ELF-1 (cell line): ENCODE measurements around the gene ARHGAP36.

ENCODE experiments used
- DNase-seq: peaks from one replicate; pipeline ENCODE4 v3.0.0-alpha.2; 2016; ENCODE audit warnings: low read depth, low spot score

The ARHGAP36 gene, protein sequence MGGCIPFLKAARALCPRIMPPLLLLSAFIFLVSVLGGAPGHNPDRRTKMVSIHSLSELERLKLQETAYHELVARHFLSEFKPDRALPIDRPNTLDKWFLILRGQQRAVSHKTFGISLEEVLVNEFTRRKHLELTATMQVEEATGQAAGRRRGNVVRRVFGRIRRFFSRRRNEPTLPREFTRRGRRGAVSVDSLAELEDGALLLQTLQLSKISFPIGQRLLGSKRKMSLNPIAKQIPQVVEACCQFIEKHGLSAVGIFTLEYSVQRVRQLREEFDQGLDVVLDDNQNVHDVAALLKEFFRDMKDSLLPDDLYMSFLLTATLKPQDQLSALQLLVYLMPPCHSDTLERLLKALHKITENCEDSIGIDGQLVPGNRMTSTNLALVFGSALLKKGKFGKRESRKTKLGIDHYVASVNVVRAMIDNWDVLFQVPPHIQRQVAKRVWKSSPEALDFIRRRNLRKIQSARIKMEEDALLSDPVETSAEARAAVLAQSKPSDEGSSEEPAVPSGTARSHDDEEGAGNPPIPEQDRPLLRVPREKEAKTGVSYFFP

DNA sequence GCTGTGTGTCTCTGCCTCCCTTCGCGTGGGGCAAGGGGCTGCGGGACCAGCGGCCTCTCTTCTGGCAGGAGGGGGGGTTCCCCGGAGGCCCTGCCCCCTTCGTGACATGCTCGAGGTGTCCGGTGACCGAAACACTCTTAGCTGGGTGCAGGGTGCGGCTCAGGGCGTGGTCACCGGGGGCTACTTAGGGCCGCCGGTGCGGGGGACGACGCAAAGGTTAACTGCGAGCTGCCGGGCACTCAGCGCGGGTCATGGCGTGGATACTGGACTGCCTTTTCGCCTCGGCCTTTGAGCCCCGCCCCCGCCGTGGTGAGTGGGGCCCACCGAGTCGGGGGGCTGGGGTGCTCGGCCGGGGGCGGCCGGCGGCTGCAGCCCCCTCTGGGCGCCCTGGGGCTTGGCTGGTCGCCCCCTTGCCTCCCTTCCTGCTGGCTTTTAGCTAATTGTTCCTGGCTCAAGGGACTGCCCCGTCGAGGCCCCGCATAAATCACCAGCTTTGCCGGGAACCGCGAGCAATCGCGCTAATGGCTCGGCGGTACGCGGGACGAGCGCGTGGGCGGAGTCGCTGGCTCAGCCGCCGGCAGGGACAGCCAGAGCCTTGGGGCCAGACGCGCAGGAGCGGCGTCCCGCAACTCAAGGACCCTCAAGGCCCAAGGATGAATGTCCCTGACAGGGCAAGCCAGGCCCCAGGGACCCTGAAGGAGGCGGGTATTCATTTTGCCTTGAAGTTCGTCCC, at the start of gene ARHGAP36:
ARHGAP36 (plus strand) TSS at position 211 of the 733 bp plus-strand sequence. CDS start 23,320 bp downstream, outside the sequence.
- peak; percentile 36 for DNase-seq

DNA sequence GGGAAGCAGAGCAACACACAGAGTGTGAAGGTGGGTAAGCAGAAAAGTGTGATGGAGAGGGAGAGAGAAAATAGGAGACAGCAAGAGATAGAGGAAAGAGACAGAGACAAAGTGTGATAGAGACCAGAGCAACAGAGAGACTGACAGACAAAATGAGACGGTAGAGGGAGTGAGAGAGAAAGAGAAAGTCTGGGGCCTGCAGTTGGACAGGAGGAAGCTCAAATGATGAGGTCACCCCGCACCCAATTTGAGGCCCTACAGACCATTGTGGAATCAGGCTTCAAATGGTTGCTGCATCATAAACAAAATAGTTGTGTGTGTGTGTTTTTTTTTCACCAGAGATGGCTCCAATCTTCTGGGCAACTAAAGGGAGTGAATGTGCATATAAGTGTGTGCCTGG, 48.0 kb upstream of the ARHGAP36 start:
- no peak for DNase-seq

DNA sequence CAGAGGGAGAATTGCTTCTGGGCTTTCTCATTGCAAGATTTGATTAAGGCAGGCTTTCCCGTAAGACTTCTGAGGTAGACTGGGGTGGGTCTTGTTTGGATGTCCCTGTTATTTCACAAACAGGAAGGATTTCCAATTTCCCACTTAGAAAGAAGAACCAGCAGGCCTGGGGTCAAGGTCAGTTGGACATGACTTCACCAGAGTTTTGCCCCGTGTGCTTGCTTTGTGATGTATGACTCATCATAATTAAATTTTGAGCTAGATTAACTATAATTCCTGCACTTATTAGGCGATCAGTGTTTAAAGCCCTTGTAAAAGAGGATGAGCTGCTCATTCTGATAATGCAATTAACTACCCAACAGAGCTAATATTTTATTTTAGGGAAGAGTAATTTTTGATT, 32.8 kb upstream of the ARHGAP36 start:
- DNase-seq, result no peak

DNA sequence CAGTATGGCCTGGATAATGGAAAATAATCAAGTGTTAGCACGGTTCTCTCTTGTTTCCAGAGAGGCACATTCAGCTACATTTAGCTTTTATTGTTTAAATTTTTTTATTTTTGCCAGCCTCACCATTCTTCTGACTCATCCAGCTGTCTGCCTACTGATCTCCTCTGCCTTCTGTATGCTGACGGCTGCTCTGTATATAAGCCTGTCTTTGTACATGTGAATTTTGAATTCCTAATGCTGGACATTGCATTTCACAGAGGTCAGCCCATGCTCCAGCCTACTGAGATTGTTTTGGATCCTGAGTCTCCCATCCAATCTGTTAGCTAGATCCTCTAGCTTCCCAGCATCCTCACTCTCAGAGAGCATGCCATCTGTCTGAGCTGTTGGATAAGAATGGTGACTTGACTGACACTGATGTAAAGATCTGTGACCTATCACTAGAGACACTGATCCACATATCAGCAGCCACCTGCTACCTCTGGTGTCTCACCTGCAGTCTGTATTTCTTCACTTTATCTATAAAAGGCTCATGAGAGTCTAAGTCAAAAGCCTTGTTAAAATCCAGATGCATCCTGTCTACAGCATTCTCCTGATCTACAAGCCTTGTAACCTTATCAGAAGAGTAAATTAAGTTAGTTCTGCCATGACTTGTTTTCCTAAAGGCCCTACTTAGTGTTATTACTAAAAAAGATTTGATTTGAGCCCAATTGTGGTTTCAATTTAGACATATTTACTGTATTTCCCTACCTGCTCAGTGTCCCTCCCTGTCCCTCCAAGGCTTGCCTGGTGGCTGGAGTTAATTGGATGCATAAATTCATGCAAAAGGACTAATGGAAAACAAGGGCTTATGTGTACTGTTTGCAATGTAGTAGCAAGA, 25.6 kb upstream of the ARHGAP36 start:
- no peak for DNase-seq

- DNase-seq, result no peak
These were observed 24.1 kb upstream of the ARHGAP36 start for GRCh38 chrX:131034063-131034462.

DNA sequence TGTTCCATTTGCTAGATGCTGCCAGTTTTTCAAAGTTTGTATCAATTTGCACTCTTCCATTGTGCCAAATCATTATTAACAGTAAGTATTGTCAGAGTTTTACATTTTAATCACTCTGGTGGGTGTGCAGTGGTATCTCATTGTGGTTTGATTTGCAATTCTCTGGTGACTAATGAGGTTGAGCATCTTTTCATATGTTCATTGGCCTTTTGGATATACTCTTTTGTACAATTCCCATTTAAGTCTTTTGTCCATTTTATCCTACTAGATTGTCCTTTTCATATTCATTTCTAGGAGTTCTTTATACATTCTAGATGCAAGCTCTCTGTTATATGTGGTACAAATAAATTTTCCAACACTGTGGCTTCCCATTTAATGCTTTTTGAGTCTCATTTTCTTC, 17.4 kb upstream of the ARHGAP36 start:
- no peak for DNase-seq

DNA sequence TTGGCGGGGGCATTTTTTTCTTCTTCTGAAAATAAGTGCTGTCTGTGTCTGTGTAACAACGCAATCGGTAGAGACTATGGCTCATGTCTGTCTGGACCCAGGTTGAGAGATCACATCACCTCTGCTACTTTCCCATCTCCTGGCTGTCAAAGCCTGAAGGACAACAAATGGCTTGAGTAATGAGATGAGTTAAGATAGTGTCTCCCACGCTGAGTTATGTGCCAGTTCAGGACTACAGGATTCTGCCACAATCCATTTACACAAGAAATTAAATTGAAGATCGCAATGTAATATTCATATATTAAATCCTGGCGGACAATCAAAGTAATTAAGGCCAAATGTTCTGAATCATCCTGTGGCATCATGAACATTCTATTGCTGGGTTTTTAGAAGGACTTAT, 16.5 kb upstream of the ARHGAP36 start:
- DNase-seq, result no peak

DNA sequence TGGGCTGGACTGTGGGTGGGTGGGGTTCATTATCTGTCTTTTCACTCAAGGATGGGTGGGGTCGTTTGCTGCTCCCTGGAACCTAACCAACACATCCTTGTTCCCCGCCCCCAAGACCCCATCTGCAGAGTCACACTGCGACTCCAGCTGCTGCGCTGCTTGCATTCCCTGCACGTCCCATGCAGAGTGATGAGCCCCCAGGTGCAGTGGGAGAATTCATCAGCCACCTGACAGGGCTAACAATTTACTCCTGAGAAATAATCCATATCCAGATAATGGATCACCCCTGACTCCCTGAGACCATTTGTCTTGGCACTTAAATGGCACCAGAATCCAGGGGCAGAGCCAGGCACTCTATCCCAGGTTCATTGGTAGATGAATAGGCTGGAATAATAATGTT, 12.4 kb upstream of the ARHGAP36 start:
- no peak for DNase-seq

- DNase-seq, result peak; percentile 27
These were observed 11.6 kb upstream of the ARHGAP36 start for GRCh38 chrX:131046596-131046995.

GRCh38 chrX:131047180-131047579, 11.0 kb upstream of the ARHGAP36 start:
- DNase-seq, result no peak

DNA sequence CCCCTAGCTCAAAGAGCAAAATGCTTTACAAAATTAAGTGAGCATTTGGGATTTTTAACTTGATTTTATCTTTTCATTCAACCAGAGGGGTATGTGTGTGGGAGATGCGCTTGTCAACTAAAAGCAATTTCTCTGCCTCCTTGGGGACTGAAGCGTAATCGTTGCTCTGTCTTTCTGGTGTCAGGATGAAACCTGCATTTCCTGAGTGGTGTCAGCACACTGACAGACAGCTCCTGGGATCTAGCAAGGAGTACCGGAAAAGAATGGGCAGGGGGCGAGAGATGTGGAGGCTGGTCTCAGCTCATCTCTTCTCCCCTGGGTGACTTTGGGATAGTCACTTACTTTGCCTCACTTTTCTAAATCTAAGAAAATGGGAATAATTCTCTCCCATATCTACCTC, 5.1 kb upstream of the ARHGAP36 start:
- DNase-seq, result no peak

DNA sequence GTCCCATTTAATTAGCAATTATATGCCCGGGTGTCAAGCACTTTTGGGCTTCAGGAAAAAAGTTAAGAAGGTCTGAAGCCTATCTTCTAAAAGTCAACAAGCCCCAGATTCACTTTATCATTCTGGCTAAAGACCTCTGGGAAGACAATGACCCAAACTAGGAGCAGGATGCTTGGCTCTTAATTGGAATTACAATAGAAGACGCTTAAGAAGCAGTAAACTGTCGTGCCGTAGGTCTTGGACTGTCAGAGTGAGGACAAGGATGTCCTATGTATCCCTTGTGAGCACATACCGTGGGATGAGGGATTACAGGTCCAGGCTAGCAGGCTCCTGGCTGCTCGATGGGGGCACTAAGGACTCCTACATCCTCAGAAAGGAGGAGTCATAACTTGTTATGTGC, 3.2 kb upstream of the ARHGAP36 start:
- peak; percentile 34 for DNase-seq

GRCh38 chrX:131057706-131058105, 440 bp upstream of the ARHGAP36 start:
- DNase-seq, result no peak

DNA sequence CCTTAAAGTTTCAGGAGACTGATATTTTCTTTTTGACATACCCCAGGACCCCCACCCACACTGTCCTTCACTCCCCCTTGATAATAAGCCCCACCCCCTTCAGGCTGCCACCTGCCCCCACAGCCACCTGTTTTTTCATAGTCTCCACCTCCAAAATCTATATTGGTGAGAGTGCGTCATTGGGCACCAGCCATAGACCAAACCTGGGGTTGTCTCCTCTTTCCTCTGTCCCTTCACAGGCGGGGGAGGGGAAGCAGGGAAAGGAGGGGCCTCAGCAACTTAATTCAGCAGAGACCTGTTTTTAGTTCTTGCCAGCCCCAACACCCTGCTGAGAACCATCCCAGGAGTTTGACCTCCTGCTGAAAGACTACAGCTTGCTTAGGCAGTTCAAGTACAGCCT, 1.1 kb downstream of the ARHGAP36 start:
- peak; percentile 45 for DNase-seq

GRCh38 chrX:131060147-131060546, 2.0 kb downstream of the ARHGAP36 start:
- DNase-seq, result no peak

- no peak for DNase-seq
These were observed 3.2 kb downstream of the ARHGAP36 start for GRCh38 chrX:131061306-131061705.

- no peak for DNase-seq
These were observed 5.5 kb downstream of the ARHGAP36 start for GRCh38 chrX:131063613-131064012.

GRCh38 chrX:131066237-131066636, 8.1 kb downstream of the ARHGAP36 start:
- DNase-seq, result no peak

DNA sequence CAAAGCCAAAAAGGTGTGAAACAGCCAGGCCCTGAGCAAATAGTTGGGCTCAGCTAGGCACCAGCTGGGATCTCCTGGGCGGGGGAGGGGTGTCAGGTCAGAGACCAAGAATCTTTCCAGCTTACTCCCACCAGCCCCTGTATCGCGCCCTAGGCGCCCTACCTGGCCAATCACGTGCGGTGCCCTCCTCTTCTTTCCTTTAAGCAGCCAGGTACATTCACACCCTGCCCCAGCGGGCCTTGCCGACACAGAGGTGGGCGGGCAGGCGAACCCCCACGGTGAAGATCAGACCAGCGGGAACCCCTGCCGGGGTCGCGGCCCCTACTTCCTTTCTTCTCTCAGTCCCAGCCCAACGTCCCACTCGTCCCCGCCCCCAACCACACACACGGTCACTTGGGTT, 9.1 kb downstream of the ARHGAP36 start:
- DNase-seq, result peak; percentile 85

GRCh38 chrX:131067846-131068745, 9.9 kb downstream of the ARHGAP36 start:
- DNase-seq, result peak; percentile 39
